ACC112 (cell line): ENCODE measurements around the gene RAD51B.
"Not testable (repeated sequence)": the region's sequence is repeated elsewhere in the genome, so short reads cannot be mapped to it uniquely, and the experiment has no call there.

ENCODE experiments used
- H2AFZ ChIP-seq: fragments of 200-600 bp; sonication (generic); one replicate; pipeline ENCODE4 v1.6.0; 2017; ENCODE audit warnings: antibody characterized with exemption, low read length; ENCODE audit not compliant: unreplicated experiment
- H3K27ac ChIP-seq: fragments of 200-600 bp; sonication (generic); 2 replicates; pipeline ENCODE4 v1.5.1; 2014; ENCODE audit warnings: low read depth, mild to moderate bottlenecking, antibody characterized with exemption, low read length, moderate library complexity
- H3K27me3 ChIP-seq: fragments of 200-600 bp; sonication (generic); 2 replicates; pipeline ENCODE4 v1.6.1; 2014; ENCODE audit warnings: mild to moderate bottlenecking, antibody characterized with exemption, low read length, moderate library complexity, mixed read lengths; ENCODE audit not compliant: insufficient read depth
- H3K36me3 ChIP-seq: fragments of 200-600 bp; sonication (generic); 2 replicates; pipeline ENCODE4 v1.6.1; 2016; ENCODE audit warnings: mild to moderate bottlenecking, antibody characterized with exemption, low read length, moderate library complexity, mixed read lengths; ENCODE audit not compliant: insufficient read depth
- H3K4me1 ChIP-seq: fragments of 200-600 bp; sonication (generic); one replicate; pipeline ENCODE4 v1.6.1; 2016; ENCODE audit warnings: low read length, mixed read lengths; ENCODE audit not compliant: insufficient read depth, unreplicated experiment, control insufficient read depth
- H3K4me3 ChIP-seq: fragments of 200-600 bp; sonication (generic); 2 replicates; pipeline ENCODE4 v1.5.1; 2014; ENCODE audit warnings: mild to moderate bottlenecking, low read depth, low read length
- H3K79me2 ChIP-seq: fragments of 200-600 bp; sonication (generic); one replicate; pipeline ENCODE4 v1.6.0; 2016; ENCODE audit warnings: low read length; ENCODE audit not compliant: control insufficient read depth, unreplicated experiment, insufficient read depth

RAD51B gene

GRCh38 chr14:67806246-67806645 is 13.3 kb upstream of the RAD51B start:
- no peak overlapping the region for H2AFZ ChIP-seq
- H3K27me3 ChIP-seq: no peaks in the 10 kb centered on the region
- H3K27ac ChIP-seq: peak overlapping the region; percentile 19; the same call in 1 of the 2 replicates
- peaks cover 7% of the 10 kb centered on the region for H3K4me1 ChIP-seq
- H3K79me2 ChIP-seq: no peaks in the 10 kb centered on the region
- peaks cover 51% of the 10 kb centered on the region for H3K36me3 ChIP-seq
- no peak overlapping the region for H3K4me3 ChIP-seq

DNA sequence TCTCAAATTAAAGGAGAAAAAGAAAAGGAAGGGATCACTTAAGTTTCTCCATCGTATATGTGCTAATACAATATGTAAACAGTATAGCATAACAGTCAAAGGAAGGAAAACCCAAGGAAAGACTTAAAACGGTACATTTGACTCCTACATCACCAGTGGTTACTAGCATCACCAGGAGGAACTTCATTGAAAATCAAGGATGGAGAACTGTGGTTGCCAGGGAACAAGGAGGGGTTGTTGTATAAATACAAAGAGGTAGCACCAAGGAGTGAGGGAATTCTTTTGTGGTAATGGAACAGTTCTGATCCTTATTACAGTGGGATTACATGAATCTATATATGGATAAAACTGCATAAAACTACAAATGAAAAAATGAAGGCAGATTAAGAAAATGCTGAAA is 4.8 kb upstream of the RAD51B start:
- peaks cover 16% of the 10 kb centered on the region for H3K79me2 ChIP-seq
- peaks cover 34% of the 10 kb centered on the region for H3K36me3 ChIP-seq
- H3K4me3 ChIP-seq: peak overlapping the region; percentile 91
- peaks cover 10% of the 10 kb centered on the region for H3K4me1 ChIP-seq
- H2AFZ ChIP-seq: no peak overlapping the region
- no peaks in the 10 kb centered on the region for H3K27me3 ChIP-seq
- 0 out of 2 replicates have a peak overlapping the region, but pooled peaks have one; percentile 67 for H3K27ac ChIP-seq

GRCh38 chr14:67815573-67816225 is 3.9 kb upstream of the RAD51B start:
- peak overlapping the region; percentile 91 for H3K4me3 ChIP-seq
- no peaks in the 10 kb centered on the region for H3K27me3 ChIP-seq
- H3K4me1 ChIP-seq: peaks cover 15% of the 10 kb centered on the region
- H3K27ac ChIP-seq: peak overlapping the region; percentile 67
- peaks cover 25% of the 10 kb centered on the region for H3K36me3 ChIP-seq
- peaks cover 16% of the 10 kb centered on the region for H3K79me2 ChIP-seq
- peak overlapping the region; percentile 50 for H2AFZ ChIP-seq

DNA sequence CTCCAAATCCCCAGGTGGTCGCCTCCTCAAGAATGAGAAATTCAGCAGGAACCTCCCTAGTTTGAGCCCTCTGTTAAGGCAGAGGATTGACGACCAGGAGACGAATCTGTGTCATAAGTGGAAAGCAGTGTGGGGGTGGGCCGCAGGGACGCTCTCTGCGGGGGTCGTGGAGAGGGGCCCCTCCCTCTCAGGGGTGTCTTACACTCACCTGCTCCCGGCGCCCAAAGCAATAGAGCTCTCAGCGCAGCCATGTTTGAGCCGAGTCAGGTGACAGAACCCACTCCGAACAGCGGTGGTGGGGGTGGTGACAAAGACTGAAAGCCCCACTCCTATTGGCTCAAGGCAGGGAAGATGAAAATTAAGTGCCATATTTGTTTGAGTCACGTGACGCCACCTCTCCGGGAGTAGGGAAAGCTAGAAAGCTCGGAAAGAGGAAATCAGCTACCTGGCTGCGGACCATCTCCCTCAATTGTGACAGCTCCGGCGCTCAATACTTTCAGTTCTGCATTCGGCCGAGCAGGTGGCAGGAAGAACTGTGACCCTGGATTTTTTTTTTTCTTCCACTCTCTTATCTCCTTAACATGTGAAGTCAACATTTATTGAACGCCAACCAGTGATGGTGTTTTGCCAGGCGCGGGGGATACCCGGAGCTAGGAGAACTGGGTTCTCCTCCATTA is 3.1 kb upstream of the RAD51B start, which contains the start of gene ZFYVE26:
TSS of gene ZFYVE26 (minus strand) at position 265 of the 677 bp plus-strand sequence. CDS start 627 bp downstream, outside the sequence.
- Histone ChIP-seq H3K27ac (peak within 1 kb of the TSS; percentile 67), H3K4me1 (peaks cover 20% of the 10 kb centered on the region), H3K27me3 (no peaks in the 10 kb centered on the region), H2AFZ (peak within 1 kb of the TSS; percentile 58), H3K4me3 (peak within 1 kb of the TSS; percentile 91), H3K79me2 (peaks cover 16% of the 10 kb centered on the region), H3K36me3 (peaks cover 20% of the 10 kb centered on the region)

DNA sequence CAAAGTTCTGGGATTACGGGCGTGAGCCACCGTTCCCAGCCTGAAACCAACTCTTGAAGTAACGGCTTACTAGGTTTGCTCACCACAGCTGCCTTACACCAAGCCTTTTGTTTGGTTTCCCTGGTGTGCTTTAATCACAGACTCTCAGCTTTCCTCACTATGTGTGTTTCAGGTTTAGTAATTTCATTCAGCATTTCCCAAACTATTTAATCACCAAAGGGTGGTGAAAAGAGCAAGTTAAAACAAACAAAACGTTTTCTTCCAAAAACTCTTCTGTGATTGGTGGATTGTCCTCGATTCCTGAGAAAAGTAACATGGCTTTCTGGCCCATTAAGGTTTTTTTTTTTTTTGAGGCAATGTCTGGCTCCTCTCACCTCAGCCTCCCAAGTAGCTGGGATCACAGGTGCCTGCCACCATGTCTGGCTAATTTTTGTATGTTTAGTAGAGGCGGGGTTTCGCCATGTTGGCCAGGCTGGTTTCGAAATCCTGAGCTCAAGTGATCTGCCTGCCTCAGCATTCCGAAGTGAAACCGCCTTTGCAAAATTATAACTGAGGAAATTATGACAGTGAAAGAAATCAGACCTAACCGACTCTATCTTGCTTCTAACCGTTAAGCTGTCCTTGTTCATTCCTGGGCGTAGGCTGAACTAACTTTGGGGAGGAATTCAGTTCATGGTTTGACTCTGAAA is 1.7 kb upstream of the RAD51B start:
- H3K4me1 ChIP-seq: peaks cover 20% of the 10 kb centered on the region
- H3K27ac ChIP-seq: no peak overlapping the region
- no peak overlapping the region for H2AFZ ChIP-seq
- no peak overlapping the region for H3K4me3 ChIP-seq
- no peaks in the 10 kb centered on the region for H3K27me3 ChIP-seq
- peaks cover 16% of the 10 kb centered on the region for H3K79me2 ChIP-seq
- peaks cover 11% of the 10 kb centered on the region for H3K36me3 ChIP-seq

- H2AFZ ChIP-seq, H3K27ac ChIP-seq, H3K36me3 ChIP-seq, H3K27me3 ChIP-seq, H3K4me3 ChIP-seq: not testable (repeated sequence)
- peaks cover 20% of the 10 kb centered on the region for H3K4me1 ChIP-seq
- H3K79me2 ChIP-seq: peaks cover 16% of the 10 kb centered on the region
These were observed 1.1 kb upstream of the RAD51B start for GRCh38 chr14:67818476-67818875.

GRCh38 chr14:67820428-67820971 is 921 bp downstream of the RAD51B start:
- peaks cover 11% of the 10 kb centered on the region for H3K4me1 ChIP-seq
- H3K79me2 ChIP-seq: peaks cover 4% of the 10 kb centered on the region
- H3K4me3 ChIP-seq: peak overlapping the region; percentile 86
- no peaks in the 10 kb centered on the region for H3K27me3 ChIP-seq
- H2AFZ ChIP-seq: peak overlapping the region; percentile 71
- H3K36me3 ChIP-seq: no peaks in the 10 kb centered on the region
- H3K27ac ChIP-seq: peak overlapping the region; percentile 48

- Histone ChIP-seq H3K27ac (peak overlapping the region; percentile 48; the same call in 1 of the 2 replicates), H3K4me1 (peaks cover 11% of the 10 kb centered on the region), H3K79me2 (no peaks in the 10 kb centered on the region), H3K4me3 (peak overlapping the region; percentile 86), H3K27me3 (no peaks in the 10 kb centered on the region), H2AFZ (peak overlapping the region; percentile 71), H3K36me3 (no peaks in the 10 kb centered on the region)
These were observed 1.5 kb downstream of the RAD51B start for GRCh38 chr14:67821121-67821520.

DNA sequence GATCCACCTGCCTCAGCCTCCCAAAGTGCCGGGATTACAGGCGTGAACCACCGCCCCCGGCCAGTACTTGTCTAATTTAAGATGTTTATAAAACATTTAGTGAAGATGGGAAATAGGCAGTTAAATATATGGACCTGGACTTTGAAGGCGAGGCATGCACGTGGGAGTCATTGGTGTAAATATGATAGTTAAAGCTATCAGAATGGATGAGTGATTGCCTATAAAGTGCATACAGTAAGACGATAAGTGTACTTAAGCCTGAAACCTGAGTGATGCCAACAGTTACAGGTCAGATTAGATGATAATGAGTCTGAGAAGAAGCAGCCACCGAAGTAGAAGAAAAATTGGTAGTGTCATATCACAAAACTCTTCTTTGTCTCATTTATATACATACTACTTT is 11.5 kb downstream of the RAD51B start:
- Histone ChIP-seq H2AFZ (no peak overlapping the region), H3K4me3 (no peak overlapping the region), H3K36me3 (peaks cover 20% of the 10 kb centered on the region), H3K27ac (no peak overlapping the region), H3K79me2 (no peaks in the 10 kb centered on the region), H3K4me1 (no peaks in the 10 kb centered on the region), H3K27me3 (no peaks in the 10 kb centered on the region)

GRCh38 chr14:67833403-67833802 is 13.8 kb downstream of the RAD51B start:
- Histone ChIP-seq H2AFZ (no peak overlapping the region), H3K36me3 (peaks cover 5% of the 10 kb centered on the region; the same call in 1 of the 2 replicates), H3K27ac (no peak overlapping the region), H3K4me1 (no peaks in the 10 kb centered on the region), H3K79me2 (no peaks in the 10 kb centered on the region), H3K27me3 (no peaks in the 10 kb centered on the region), H3K4me3 (no peak overlapping the region)
